HCEC 1CT (cell line): ENCODE data around the gene RPS3.
A peak's percentile ranks its signal among the peaks of the same experiment; 100 is the strongest.

Experiments
- DNase-seq: peaks from one replicate; pipeline ENCODE4 v3.0.0-alpha.2; 2017

Gene RPS3

DNA sequence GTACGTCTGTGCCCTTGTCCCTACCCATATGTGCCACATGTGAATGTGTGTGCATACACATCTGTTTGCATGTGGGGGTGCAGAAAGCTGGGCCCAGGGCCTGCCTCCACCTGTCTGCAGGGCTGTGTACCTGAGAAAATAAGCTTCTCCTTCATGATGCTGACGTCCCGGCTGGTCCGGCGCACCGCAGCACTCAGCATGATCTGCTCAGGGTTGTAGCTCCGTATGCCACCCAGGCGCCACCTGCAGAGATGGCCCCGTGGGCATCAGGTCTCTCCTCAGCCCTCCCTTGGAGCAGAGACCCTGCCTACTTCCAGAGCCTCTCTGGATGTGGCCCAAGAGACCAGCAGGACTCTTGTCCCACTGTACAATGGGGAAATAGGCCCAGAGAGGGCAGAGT lies 37.5 kb downstream of the RPS3 start:
- DNase-seq, result no peak

DNA sequence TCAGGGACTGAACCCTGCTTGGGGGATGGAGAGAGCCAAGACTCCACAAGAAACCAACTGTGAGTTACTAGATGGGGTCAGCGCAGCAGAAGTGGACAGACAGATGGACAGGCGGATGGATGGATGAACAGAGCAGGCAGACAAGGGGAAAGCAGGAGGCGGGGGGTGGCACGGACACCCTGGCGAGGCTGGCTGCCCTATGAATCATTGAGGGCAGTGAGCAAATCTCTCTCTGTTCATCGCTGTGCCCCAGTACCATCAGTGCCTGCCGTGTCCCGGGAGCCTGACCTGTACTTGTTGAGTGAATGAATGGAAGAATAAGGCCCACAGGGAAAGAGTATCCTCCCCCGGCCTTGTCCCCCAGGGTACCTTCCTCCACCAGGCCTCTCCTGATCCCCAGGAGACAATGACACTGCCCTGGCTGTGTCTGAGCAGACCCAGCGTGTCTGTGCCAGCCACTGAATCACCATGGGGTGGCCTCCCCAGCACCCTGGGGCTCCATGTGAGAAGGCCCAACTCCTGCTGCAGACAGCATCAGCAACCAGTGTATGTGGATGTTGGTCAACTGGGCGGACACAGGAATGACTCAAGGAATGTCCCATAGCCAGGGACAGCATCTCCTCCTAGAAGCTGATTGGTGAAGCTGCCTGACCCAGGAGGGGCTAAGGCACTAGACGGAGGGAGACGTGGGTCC lies 38.8 kb downstream of the RPS3 start:
- no peak for DNase-seq

DNA sequence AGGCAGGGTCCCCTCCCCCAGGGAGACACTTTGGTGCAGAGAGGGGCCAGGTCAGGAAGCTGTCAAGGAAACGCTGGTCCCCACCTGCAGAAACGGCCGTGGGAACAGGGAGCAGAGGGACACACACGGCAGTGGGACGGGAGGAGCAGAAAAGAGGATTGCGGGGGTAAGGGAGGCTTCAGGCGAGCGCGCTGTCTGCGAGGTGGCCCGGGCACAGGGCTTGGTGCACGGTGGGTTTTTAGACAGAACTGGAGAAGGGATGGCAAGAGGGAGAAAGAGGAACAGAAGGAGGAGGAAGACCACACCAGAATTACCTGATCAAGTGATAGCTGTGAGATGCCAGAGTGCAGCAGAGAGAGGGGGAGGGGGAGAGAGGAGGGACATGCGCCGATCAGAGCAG lies 39.7 kb downstream of the RPS3 start:
- no peak for DNase-seq

DNA sequence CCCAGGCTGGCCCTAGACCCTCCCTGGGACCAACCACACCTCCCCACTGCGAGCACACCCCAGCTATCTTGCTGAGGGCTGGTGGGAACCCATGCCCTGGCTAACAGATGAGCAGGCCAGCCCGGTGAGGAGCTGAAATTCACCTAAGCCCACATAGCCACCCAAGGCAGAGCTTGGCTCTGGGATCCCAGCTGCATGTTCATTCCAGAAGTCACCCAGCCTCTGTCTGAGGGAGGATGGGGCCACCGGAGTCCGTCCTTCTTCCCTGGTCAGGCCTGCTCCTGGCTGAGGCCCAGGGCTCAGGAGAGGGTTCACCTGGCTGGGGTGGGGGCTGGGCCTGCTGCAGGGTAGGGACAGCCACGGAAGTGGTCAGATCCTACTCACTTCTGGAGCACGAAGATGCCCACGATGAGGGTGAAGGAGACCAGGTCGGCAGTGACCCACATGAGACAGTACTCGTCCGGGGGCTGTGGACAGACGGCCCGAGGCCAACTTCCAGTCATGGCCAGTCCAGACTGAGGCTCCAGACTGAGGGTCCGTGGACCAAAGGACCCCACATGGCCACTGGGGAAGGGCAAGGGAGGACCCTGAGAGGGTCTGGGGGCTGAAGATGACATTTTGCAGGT lies 40.3 kb downstream of the RPS3 start:
- DNase-seq, result no peak

DNA sequence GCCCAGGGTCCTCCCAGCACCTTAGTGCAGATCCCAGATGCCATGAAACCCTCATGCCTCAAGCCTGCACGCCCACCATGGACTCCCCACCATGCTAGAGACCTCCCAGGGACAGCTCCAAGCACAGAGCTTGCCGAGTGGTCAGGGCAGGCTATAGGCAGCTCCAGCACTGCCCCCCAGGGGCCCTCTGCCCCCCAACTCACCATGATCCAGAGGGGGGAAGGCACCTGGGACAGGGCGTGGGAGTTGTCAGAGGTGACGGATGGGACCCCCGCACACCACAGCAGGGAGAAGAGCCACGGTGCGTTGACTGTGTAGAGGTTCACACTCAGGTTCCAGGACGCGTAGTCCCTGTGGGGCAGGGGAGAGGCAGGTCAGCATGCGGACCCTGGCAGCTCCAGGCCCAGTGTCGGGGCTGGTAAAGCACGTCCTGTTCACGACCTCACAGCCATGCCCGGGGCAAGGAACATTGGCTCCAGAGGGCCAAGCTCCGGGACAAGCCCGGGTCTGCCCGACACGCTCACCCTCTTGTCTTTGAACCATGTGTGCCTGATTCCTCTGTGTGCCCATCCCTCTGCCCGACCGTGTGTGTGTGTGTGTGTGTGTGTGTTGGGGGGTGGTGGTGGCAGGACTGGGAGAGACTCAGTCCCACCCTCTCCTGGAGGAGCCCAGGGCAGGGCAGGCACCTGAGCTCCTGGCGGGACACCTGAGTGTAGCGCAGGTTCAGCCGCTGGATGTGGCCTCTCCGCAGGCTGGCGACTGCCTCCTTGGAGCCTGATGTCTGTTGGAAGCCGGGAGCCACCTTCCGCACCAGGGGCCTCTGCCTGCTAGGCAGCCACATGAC lies 41.9 kb downstream of the RPS3 start:
- no peak for DNase-seq

DNA sequence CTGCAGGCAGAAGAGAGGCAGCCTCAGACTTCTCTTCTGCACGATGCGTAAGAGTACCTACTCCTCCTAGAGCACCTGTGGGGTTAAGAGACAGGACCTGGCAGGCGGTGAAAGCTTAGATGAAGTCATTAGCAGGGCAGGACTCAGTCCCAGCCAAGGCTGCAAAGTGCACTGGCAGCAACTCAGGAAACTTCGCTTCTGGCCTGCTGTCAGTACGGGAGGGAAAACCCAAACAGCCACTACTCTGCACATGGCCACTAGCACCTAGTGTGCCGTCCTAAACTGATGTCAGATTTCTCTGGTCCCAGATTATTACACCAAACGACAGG lies 42.5 kb downstream of the RPS3 start:
- DNase-seq, result no peak

DNA sequence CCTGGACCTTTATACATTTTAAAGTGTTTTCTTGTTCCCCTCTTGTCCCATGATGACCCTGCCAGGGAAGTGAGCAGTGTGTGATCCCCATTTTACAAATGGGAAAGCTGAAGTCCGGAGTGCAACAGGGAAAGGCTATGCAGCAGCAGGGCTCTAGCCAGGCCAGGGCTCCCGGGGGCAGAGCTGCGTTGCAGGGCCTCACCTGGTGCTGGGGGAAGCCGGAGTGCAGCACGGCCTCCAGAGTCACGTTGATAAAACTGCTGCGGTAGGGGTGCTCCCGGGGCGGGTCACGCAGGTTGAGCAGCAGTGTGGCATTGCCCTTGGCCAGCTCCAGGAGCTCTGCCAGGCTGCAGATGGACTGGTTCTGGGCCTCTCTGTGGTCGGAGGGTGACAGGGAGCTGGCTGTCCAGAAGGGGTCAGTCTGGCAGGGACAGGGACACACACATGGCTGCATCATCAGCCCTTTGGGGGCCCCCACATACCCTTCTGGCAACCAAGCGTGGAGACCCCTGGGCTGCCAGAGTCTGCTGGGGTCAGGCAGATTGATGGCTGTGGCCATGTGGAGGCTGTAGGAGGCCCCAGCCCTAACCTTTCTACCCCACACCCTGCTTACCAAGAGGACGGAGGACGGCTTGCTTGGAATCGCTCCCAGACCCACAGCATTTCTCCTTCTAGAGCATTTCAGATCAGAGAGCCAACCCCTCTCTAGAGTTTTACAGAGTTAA lies 43.0 kb downstream of the RPS3 start:
- no peak for DNase-seq

DNA sequence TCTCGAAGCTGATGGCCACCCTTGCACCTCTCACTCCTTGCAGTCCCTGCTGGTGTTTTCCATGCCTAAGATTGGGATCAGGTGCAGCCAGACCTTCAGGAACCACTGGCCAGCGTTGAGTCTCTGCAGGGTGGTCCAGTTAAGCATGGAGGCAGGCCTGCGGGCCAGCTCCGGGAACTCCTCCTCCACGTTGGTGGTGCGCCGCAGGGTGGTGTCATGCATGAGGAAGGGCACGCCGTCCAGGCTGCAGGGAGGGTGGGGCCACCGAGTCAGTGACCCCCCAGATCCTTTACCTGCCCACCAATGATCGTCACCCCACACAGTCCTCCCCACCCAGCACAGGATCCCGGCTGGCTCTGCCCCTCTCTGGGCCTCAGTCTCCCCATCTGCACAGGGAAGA lies 43.7 kb downstream of the RPS3 start:
- DNase-seq, result no peak

DNA sequence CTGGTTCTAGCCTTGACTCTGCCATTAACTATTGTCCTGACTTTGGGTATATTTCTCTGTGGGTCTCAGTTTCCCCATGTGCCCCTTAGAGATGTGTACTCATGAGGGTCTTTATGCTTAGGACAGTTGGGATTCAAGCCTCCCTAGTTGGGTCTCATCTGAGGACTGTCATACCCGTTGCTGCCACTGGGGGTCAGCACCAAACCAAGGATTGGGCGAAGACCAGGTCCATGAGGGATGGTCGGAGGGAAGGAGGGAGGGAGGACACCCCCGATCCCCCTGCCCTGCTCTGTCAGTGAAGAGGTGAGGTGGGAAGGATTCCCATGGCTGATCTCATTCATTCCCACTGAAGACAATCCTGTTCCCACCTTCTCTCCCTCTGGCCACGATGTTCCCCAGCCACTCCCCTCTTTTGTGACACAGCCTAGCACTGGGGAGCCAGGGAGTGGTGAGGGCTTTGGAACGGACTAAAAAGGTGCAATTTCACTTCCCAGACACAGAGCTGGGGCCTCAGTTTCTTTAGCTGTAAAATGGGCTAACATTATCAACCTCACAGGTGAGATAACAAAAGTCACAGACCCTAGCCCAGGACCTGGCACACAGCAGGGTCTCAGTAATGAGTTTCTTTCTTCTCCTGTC lies 46.1 kb downstream of the RPS3 start:
- no peak for DNase-seq

DNA sequence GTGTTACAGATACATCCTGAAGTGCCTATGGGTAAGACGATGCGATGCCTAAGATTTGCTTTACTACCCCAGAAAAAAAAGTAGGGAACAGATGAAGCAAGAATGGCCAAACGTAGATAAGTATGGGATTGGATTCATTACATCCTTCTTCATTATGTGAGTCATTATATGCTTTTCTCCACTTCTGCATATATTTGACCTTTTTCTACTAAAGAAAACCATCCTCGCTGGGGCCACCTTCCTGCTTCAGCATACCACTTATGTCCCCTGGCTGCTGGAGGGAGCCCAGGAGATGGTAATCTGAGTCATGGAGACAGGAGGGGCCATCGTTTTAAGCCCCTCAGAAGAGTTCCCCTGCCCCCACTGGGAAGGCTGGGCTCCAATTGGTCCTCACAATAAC lies 48.1 kb downstream of the RPS3 start:
- DNase-seq, result no peak

DNA sequence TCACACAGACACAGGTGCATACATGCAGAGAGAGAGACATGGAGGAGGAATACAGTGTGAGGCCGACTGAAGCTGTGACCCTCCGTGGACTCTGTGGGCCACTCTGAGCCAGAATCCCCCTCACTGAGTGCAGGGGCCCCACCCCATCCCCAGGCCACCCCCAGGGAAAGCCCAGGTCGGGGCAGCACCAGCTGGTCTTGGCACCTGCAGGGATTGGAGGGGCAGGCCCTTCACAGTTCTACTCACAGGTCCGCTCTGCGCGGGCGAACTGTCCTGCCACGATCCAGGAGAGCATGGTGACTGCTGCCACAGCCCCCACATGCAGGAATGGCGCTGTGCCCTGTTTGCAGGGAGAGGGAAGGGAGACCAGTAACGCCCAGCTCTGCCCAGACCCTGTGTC lies 50.0 kb downstream of the RPS3 start:
- DNase-seq, result no peak

DNA sequence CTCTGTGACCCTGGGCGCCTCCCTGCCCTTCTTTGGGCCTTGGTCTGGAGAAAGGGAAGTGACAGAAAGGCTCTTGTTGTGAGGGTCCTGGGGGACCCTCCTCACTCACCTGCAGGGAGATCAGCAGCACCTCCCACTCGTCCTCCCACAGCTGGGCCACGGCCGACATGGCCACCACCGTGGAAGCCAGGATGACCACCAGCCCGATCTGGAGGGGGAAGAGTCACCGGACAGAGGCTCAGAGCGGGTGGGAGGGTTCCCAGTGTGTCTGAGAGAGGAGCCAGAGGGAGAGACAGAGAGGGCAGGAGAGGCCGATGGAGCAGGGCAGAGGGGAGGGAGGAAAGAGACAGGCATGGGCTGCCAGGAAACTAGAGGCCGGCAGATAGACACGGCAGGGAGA lies 50.5 kb downstream of the RPS3 start:
- no peak for DNase-seq

DNA sequence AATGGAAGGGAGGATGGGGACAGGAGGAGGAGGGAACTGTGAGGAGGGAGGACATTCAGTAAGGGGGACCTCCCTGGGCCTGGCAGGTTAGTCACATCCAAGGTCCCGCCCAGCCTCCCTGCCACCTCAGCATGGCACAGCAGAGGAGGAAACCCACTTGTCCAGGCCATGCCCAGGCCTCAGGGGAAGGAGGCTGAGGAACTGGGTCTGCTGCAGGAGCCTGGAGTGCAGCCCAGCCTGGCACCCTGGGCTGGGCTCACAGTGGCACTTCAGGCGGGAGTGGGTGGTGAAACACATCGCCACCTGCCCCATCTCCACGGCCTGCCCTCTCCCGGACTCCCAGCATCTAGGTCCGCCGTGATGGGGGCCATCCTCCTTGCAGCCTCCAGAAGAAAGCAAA lies 50.9 kb downstream of the RPS3 start:
- no peak for DNase-seq

DNA sequence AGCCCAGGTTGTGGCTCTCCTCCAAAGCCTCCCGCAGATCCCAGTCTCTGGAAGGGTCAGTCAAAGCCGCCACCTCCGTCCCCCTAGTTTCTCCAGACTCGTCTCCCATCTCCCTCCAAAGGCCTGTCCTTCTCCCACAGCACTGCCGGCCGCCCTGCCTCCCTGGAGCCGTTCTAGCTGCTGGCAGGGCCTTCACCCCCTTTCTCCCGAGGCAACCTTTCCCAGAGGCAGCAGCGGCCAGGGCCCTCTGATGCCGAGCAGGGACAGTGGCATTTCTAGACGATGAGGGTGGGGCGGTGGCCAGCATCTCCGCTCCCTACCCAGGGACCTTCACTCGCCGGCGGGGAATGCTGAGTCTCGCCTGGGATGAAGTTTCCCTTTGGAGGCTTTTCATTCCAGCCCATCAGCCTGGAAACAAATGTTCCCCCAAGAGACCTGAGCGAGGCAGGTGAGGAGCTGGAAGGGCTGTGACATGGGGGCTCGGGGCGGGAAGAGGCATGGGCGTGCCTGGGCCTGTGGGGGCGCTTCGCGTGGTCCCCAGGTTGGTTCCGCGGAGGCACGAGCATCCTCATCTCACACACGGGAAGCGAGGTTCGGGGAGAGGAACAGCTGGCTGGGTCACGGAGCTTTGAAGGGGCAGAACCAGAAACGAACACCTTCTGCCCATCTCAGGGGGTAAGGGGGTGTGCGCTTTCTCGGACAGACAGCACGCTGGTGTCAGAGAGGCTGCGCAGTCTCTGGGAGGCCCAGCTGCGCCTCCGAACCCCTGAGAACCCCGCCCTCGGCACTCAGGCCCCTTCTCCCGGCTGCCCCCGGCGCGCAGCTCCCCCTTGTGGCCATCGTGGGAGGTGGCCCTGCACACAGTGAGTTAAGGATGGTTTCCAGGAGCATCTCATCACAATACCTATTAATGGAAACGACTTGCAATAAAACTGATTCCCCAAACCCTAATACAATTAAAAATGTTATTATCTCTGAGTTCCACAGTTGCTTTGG lies 51.8 kb downstream of the RPS3 start:
- DNase-seq, result no peak

DNA sequence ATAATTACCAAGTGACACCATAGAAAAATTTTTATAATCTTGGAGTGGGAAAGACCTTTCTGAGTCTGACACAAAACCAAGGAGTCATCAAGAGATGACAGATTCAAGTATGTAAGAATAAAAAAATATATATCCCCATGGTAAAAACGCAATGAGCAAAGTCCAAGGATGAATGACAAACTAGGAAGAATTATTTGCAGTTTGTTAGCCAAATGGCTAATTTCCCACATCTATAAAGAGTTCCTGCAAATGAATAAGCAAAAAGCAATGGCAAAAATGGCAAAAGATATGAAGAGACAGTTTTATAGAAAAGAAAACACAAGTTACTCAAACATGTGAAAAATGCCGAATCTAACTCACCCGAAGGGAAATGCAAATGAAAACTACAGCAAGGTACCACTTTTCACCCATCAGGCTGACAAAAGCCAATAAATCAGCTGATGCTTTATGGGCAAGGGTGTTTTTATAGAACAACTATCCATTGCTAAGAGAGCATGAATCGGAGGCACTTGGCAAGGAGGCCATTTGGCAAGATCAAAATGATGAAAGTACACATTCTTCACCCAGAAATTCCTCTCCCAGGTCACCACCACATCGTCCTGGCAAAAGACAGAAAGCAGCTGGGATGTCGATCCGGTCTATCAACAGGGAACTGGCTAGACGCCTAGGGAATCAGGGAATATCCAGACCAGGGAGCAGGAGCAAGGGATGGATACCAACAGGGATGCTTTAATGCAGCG lies 54.8 kb downstream of the RPS3 start:
- peak; percentile 65 for DNase-seq

DNA sequence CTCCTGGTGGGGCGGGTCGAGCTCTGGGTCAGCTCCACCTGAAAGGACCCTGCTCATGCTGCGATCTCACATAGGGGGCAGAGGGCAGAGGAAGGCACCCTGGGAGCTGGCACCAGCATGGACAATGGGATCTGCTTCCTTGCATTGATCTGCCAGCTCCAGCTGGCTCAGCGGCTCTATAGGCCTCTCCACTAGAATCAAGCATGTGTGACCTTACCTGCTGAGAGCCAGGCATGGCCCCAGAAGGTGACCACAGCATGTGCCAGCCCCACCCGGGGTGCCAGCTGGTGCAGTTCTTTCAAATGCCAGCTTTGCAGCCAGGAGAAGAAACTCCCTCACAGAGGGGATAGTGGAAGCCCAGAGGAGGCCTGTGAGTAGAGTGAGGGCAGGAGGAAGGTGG lies 55.7 kb downstream of the RPS3 start:
- DNase-seq, result no peak
